ENCODE measurements around the gene KCNN4. TPM values are rescaled to one million over a fixed set of nuclear protein-coding genes. Genes with fewer than 3 reads are reported as not detected.

The KCNN4 gene
- total RNA-seq, 6 experiments from 2014 or later: 0.53 to 3.1 (median 0.81) TPM

DNA sequence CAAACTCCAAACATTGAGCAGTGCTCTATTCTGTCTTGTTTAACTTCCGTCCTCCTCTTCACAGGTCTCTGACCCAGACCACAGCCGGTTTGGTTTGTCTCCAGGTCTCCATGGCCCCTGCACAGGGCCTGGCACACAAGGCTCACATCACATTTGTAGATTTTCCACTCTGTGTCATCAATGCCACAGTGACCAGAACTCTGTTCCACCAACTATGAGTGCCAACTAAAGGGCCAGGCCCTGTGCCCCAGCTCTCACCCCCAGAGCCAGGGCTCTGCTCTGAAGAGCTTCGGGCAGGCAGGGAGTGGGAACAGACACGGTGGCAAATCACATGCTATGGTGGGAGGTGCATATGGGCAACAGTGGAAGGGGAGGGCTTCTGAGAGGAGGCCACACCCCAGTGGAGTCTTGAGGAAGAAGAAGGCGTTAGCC lies 42.0 kb downstream of the KCNN4 start:
- H3K9me3 Mint-ChIP-seq: no peaks in the 10 kb centered on the region
- H3K27ac Mint-ChIP-seq: no peak overlapping the region
- TF ChIP-seq, protein P1, sequence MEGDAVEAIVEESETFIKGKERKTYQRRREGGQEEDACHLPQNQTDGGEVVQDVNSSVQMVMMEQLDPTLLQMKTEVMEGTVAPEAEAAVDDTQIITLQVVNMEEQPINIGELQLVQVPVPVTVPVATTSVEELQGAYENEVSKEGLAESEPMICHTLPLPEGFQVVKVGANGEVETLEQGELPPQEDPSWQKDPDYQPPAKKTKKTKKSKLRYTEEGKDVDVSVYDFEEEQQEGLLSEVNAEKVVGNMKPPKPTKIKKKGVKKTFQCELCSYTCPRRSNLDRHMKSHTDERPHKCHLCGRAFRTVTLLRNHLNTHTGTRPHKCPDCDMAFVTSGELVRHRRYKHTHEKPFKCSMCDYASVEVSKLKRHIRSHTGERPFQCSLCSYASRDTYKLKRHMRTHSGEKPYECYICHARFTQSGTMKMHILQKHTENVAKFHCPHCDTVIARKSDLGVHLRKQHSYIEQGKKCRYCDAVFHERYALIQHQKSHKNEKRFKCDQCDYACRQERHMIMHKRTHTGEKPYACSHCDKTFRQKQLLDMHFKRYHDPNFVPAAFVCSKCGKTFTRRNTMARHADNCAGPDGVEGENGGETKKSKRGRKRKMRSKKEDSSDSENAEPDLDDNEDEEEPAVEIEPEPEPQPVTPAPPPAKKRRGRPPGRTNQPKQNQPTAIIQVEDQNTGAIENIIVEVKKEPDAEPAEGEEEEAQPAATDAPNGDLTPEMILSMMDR (IDR thresholded peaks at IDR 0.05): no peak
- peaks cover 2% of the 10 kb centered on the region for H3K27me3 Mint-ChIP-seq (ENCODE audit: insufficient read depth)
- H3K4me3 Mint-ChIP-seq: no peak overlapping the region
- H3K36me3 Mint-ChIP-seq (ENCODE audit: low read depth): peaks cover 27% of the 10 kb centered on the region
- peaks cover 42% of the 10 kb centered on the region for H3K4me1 Mint-ChIP-seq (ENCODE audit: low read depth)
- DNase-seq: no peak

DNA sequence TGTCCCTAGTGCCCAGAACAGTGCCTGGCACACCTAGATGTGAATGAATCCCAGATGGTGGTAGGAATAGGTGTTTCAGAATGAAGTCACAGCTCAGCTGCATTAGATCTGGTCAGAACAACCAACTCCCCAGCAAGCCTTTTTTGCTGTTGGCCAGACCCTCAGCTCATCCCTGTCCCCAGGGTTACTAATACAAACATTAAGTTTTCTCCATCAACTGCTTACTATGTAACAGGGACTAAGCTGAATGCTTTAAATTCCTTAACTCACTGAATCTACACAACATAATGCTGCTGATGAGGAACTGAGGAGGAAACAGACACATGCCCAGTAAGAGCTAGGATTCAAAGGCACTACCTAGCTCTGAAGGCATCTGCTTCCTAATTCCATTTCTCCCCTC lies 44.8 kb downstream of the KCNN4 start:
- Mint-ChIP-seq H3K36me3 (ENCODE audit: low read depth) (peaks cover 32% of the 10 kb centered on the region), H3K4me1 (ENCODE audit: low read depth) (peaks cover 32% of the 10 kb centered on the region), H3K9me3 (no peaks in the 10 kb centered on the region), H3K27ac (peak overlapping the region; percentile 82), H3K4me3 (no peak overlapping the region), H3K27me3 (ENCODE audit: insufficient read depth) (peaks cover 2% of the 10 kb centered on the region)
- TF ChIP-seq, protein P1 (IDR thresholded peaks at IDR 0.05): no peak
- DNase-seq: peak; percentile 73

DNA sequence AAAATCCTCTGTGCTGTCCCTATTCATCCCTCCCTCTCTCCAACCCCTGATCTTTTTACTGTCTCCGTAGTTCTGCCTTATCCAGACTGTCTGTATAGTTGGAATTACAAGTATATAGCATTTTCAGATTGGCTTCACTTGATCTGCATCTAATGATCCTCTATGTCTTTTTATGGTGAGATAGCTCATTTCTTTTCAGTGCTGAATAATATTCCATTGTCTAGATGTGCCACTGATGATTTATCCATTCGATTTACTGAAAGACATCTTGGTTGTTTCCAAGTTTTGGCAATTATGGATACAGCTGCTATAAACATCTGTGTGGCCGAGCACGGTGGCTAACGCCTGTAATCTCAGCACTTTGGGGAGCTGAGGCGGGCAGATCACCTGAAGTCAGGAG lies 45.8 kb downstream of the KCNN4 start:
- H3K4me3 Mint-ChIP-seq: no peak overlapping the region
- TF ChIP-seq, protein P1 (IDR thresholded peaks at IDR 0.05): no peak
- H3K9me3 Mint-ChIP-seq: no peaks in the 10 kb centered on the region
- peaks cover 27% of the 10 kb centered on the region for H3K4me1 Mint-ChIP-seq (ENCODE audit: low read depth)
- H3K27ac Mint-ChIP-seq: no peak overlapping the region
- no peak for DNase-seq
- peaks cover 2% of the 10 kb centered on the region for H3K27me3 Mint-ChIP-seq (ENCODE audit: insufficient read depth)
- H3K36me3 Mint-ChIP-seq (ENCODE audit: low read depth): peaks cover 32% of the 10 kb centered on the region

DNA sequence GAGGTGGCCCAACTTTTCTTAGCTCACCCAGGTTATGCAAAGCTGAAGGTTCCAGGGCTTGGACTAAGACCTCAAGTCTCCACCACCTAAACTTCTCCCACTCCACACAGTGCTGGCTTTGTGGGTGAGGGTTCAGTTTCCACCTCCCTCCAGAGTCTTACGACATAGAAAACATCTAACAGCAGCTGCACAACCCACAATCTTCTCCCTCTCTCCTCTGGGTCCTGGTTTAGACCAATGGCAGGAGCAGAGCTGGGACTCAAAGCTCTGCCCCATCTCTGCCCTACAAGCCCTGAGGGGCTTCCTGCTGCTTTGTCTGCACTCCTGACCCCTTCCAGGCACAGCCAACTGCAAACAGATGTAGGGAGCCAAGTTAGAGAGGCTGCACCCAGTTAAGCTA lies 48.9 kb downstream of the KCNN4 start:
- Mint-ChIP-seq H3K36me3 (ENCODE audit: low read depth) (peaks cover 29% of the 10 kb centered on the region; the same call in 1 of the 2 replicates), H3K27ac (peak overlapping the region; percentile 0; the same call in 1 of the 2 replicates), H3K9me3 (no peaks in the 10 kb centered on the region), H3K4me1 (ENCODE audit: low read depth) (peaks cover 15% of the 10 kb centered on the region), H3K4me3 (no peak overlapping the region), H3K27me3 (ENCODE audit: insufficient read depth) (peaks cover 2% of the 10 kb centered on the region; the same call in 1 of the 2 replicates)
- TF ChIP-seq, protein P1 (IDR thresholded peaks at IDR 0.05): no peak
- DNase-seq: no peak

DNA sequence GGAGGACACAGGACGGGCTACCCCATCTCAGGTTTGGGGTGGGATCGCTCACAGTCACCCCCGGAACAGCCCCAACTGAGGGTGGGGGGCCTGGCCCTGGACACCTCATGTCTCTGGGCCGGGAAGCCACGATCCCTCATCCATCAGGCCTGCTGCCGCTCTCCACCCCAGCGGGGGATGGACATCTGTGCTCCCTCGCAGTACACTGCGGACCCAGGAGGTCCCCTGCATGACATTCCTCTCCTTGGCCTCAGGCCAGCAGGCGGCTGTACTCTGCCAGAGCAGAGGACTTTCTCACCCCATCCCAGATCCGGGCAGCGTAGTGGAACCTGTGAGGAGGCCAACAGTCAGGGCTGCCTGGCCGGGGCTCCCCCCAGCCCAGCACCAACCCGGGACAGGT lies 49.4 kb downstream of the KCNN4 start:
- DNase-seq: no peak
- H3K9me3 Mint-ChIP-seq: no peaks in the 10 kb centered on the region
- peaks cover 11% of the 10 kb centered on the region for H3K4me1 Mint-ChIP-seq (ENCODE audit: low read depth)
- no peak overlapping the region for H3K4me3 Mint-ChIP-seq
- TF ChIP-seq, protein P1 (IDR thresholded peaks at IDR 0.05): no peak
- peaks cover 2% of the 10 kb centered on the region; the same call in 1 of the 2 replicates for H3K27me3 Mint-ChIP-seq (ENCODE audit: insufficient read depth)
- peaks cover 25% of the 10 kb centered on the region; the same call in 1 of the 2 replicates for H3K36me3 Mint-ChIP-seq (ENCODE audit: low read depth)
- no peak overlapping the region for H3K27ac Mint-ChIP-seq

All from HFFc6 (cell line).